ENCODE results near the gene GARS1.

- no peak for TF ChIP-seq MAX (IDR thresholded peaks at IDR 0.05)
- no peak for TF ChIP-seq CTCF (IDR thresholded peaks at IDR 0.05; ENCODE audit: low read depth, low read length, missing input control)
- no peak for TF ChIP-seq ATF3 (IDR thresholded peaks at IDR 0.05)
Measured at GRCh38 chr7:30649717-30650420, 55.2 kb downstream of the GARS1 start.
